OCI-LY3 (cell line): ENCODE measurements around the gene ASTN2.

ENCODE experiments used
- H2AFZ ChIP-seq: fragments of 200-600, 300-600 bp; shearing (Covaris generic); 2 replicates; pipeline ENCODE4 v1.6.0; 2014; ENCODE audit warnings: antibody characterized with exemption, low read depth, low read length
- H3K27ac ChIP-seq: fragments of 200-600, 300-600 bp; sonication (generic); 2 replicates; pipeline ENCODE4 v1.5.1; 2014; ENCODE audit warnings: mild to moderate bottlenecking, low read length, moderate library complexity, mixed read lengths
- H3K27me3 ChIP-seq: fragments of 200-600, 300-600 bp; sonication (generic); 2 replicates; pipeline ENCODE4 v1.6.1; 2014; ENCODE audit warnings: low read depth, low read length, mixed read lengths
- H3K36me3 ChIP-seq: fragments of 200-600, 300-600 bp; sonication (generic); replicated peaks from 2 replicates; pipeline ENCODE3; 2014; ENCODE audit warnings: low read depth, low read length, mixed read lengths
- H3K4me1 ChIP-seq: fragments of 300-600, 200-600 bp; sonication (generic); 2 replicates; pipeline ENCODE4 v1.6.1; 2014; ENCODE audit warnings: low read length, mixed read lengths
- H3K4me2 ChIP-seq: fragments of 200-600, 300-600 bp; sonication (generic); 2 replicates; pipeline ENCODE4 v1.6.1; 2014; ENCODE audit warnings: low read length, mixed read lengths
- H3K4me3 ChIP-seq: fragments of 300-600, 200-600 bp; sonication (generic); 2 replicates; pipeline ENCODE4 v1.5.1; 2014; ENCODE audit warnings: antibody characterized with exemption, mild to moderate bottlenecking, low read length, moderate library complexity
- H3K79me2 ChIP-seq: fragments of 300-600, 200-600 bp; shearing (Covaris generic); 2 replicates; pipeline ENCODE4 v1.6.1; 2014; ENCODE audit warnings: mild to moderate bottlenecking, low read length, mixed read lengths
- H3K9ac ChIP-seq: fragments of 300-600, 200-600 bp; shearing (Covaris generic); 2 replicates; pipeline ENCODE4 v1.6.0; 2014; ENCODE audit warnings: mild to moderate bottlenecking, low read length, moderate library complexity
- H3K9me3 ChIP-seq: fragments of 200-600, 300-600 bp; shearing (Covaris generic); 2 replicates; pipeline ENCODE4 v1.6.1; 2014; ENCODE audit warnings: low read length, mixed read lengths; ENCODE audit not compliant: insufficient read depth
- H4K20me1 ChIP-seq: fragments of 200-600, 300-600 bp; sonication (generic); 2 replicates; pipeline ENCODE4 v1.6.1; 2016; ENCODE audit warnings: low read length, mixed read lengths; ENCODE audit not compliant: insufficient read depth
- EZH2phosphoT487 ChIP-seq: fragments of 200-600 bp; shearing (Covaris generic); IDR thresholded peaks from 2 replicates; pipeline ENCODE4 v1.6.1; 2018; ENCODE audit warnings: antibody characterized with exemption, mixed run types, low read depth
- TF ChIP-seq, protein P1 (sequence below): fragments of 200-600, 300-600 bp; sonication (generic); IDR thresholded peaks from 2 replicates; pipeline ENCODE4 v1.5.1; 2014; ENCODE audit warnings: antibody characterized with exemption, low read length, low read depth

Gene ASTN2

GRCh38 chr9:116608064-116608463, 806.8 kb downstream of the ASTN2 start:
- Histone ChIP-seq H3K4me2 (no peak overlapping the region), H3K4me3 (no peak overlapping the region), H3K36me3 (no peaks in the 10 kb centered on the region), H4K20me1 (no peaks in the 10 kb centered on the region), H3K9ac (no peak overlapping the region), H3K4me1 (no peaks in the 10 kb centered on the region), H3K79me2 (no peaks in the 10 kb centered on the region), H3K27ac (no peak overlapping the region), H2AFZ (no peak overlapping the region), H3K27me3 (no peaks in the 10 kb centered on the region), H3K9me3 (no peaks in the 10 kb centered on the region)
- TF ChIP-seq EZH2phosphoT487, result no peak
- TF ChIP-seq, protein P1, sequence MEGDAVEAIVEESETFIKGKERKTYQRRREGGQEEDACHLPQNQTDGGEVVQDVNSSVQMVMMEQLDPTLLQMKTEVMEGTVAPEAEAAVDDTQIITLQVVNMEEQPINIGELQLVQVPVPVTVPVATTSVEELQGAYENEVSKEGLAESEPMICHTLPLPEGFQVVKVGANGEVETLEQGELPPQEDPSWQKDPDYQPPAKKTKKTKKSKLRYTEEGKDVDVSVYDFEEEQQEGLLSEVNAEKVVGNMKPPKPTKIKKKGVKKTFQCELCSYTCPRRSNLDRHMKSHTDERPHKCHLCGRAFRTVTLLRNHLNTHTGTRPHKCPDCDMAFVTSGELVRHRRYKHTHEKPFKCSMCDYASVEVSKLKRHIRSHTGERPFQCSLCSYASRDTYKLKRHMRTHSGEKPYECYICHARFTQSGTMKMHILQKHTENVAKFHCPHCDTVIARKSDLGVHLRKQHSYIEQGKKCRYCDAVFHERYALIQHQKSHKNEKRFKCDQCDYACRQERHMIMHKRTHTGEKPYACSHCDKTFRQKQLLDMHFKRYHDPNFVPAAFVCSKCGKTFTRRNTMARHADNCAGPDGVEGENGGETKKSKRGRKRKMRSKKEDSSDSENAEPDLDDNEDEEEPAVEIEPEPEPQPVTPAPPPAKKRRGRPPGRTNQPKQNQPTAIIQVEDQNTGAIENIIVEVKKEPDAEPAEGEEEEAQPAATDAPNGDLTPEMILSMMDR, result no peak

DNA sequence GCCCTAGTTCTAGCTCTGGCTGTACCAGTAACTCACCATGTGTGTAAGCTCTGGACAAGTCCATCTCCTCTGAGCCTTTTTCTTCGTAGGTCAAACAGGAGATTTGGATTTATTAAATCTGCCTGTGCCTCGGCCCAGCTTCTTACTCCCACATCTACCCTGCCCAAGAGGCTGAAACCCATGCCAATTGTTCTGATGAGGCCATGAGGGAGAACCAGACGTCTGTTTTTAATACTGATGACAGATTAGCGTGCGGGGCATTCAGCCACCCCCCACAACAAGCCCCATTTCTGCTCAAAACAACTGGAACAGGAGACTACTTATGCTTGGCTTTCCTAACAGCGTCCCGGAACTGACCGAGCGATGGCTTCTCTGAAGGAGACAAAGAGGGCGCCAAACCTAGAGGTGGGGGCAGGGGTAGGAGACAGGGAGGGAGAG, 808.9 kb downstream of the ASTN2 start:
- H4K20me1 ChIP-seq, result no peaks in the 10 kb centered on the region
- TF ChIP-seq, protein P1, result no peak
- TF ChIP-seq EZH2phosphoT487, result no peak
- no peak overlapping the region for H3K4me3 ChIP-seq
- no peaks in the 10 kb centered on the region for H3K79me2 ChIP-seq
- no peaks in the 10 kb centered on the region for H3K36me3 ChIP-seq
- H3K4me2 ChIP-seq, result no peak overlapping the region
- H3K4me1 ChIP-seq, result no peaks in the 10 kb centered on the region
- H3K9me3 ChIP-seq, result no peaks in the 10 kb centered on the region
- H3K27ac ChIP-seq, result no peak overlapping the region
- no peak overlapping the region for H3K9ac ChIP-seq
- no peaks in the 10 kb centered on the region for H3K27me3 ChIP-seq
- no peak overlapping the region for H2AFZ ChIP-seq

- Histone ChIP-seq H3K36me3 (no peaks in the 10 kb centered on the region), H4K20me1 (no peaks in the 10 kb centered on the region), H3K9me3 (no peaks in the 10 kb centered on the region), H3K4me3 (no peak overlapping the region), H3K79me2 (no peaks in the 10 kb centered on the region), H3K4me2 (no peak overlapping the region), H3K27ac (no peak overlapping the region), H3K9ac (no peak overlapping the region), H3K27me3 (no peaks in the 10 kb centered on the region), H3K4me1 (no peaks in the 10 kb centered on the region), H2AFZ (no peak overlapping the region)
- TF ChIP-seq EZH2phosphoT487, result no peak
- TF ChIP-seq, protein P1, result no peak
These were observed 809.8 kb downstream of the ASTN2 start for GRCh38 chr9:116605060-116605459.

DNA sequence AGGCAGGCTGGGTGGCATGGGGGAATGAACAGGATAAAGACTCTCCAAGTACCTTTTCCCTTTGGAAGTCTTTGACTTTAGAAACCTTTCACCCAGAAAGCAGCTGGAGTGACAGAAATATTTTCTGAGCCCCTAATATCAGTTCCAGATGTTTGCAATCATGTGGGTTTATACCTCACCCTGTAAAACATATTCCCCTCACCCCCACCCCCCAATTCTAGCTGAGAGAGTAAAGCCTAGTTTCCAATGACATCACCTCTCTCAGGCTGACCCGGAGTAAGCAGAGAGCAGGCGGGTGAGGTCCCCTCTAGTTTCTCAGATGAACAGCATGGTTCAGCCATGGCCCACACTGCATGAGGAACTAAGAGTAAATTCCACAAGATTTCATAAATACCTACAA, 810.6 kb downstream of the ASTN2 start:
- H3K4me2 ChIP-seq, result no peak overlapping the region
- no peak overlapping the region for H3K9ac ChIP-seq
- no peak overlapping the region for H2AFZ ChIP-seq
- H3K27me3 ChIP-seq, result no peaks in the 10 kb centered on the region
- no peak overlapping the region for H3K27ac ChIP-seq
- no peak overlapping the region for H3K4me3 ChIP-seq
- H4K20me1 ChIP-seq, result no peaks in the 10 kb centered on the region
- H3K36me3 ChIP-seq, result no peaks in the 10 kb centered on the region
- H3K4me1 ChIP-seq, result no peaks in the 10 kb centered on the region
- H3K79me2 ChIP-seq, result no peaks in the 10 kb centered on the region
- TF ChIP-seq, protein P1, result no peak
- TF ChIP-seq EZH2phosphoT487, result no peak
- no peaks in the 10 kb centered on the region for H3K9me3 ChIP-seq
